Neural cell (in vitro differentiated cells): Measurements from ENCODE around the gene PRSS27. TPM values are rescaled to one million over a fixed set of nuclear protein-coding genes. Genes with fewer than 3 reads are reported as not detected.
"Not testable (repeated sequence)": the region's sequence is repeated elsewhere in the genome, so short reads cannot be mapped to it uniquely, and the experiment has no call there.

Experiments used
- H2AFZ ChIP-seq: fragments of 200-600, 300-800 bp; sonication (generic), shearing (Covaris generic); 2 replicates; pipeline ENCODE4 v1.6.0; 2014; ENCODE audit warnings: low read depth, mild to moderate bottlenecking, antibody characterized with exemption, low read length, moderate library complexity
- H3F3A ChIP-seq: fragments of 200-600 bp; shearing (Covaris generic); 2 replicates; pipeline ENCODE4 v1.6.1; 2016; ENCODE audit warnings: mild to moderate bottlenecking, moderate library complexity, mixed read lengths, antibody characterized with exemption, low read length; ENCODE audit not compliant: insufficient read depth, poor library complexity, severe bottlenecking
- H3K27ac ChIP-seq: fragments of 200-600, 300-800 bp; sonication (generic), shearing (Covaris generic); 2 replicates; pipeline ENCODE4 v1.5.1; 2014; ENCODE audit warnings: mild to moderate bottlenecking, low read length, moderate library complexity
- H3K27me3 ChIP-seq: fragments of 300-800, 200-600 bp; sonication (generic), shearing (Covaris generic); 2 replicates; pipeline ENCODE4 v1.6.0; 2014; ENCODE audit warnings: mild to moderate bottlenecking, low read depth, low read length, moderate library complexity; ENCODE audit not compliant: insufficient read depth
- H3K36me3 ChIP-seq: fragments of 300-800, 200-600 bp; sonication (generic), shearing (Covaris generic); 2 replicates; pipeline ENCODE4 v1.5.1; 2014; ENCODE audit warnings: mild to moderate bottlenecking, antibody characterized with exemption, low read length, moderate library complexity; ENCODE audit not compliant: insufficient read depth
- H3K4me2 ChIP-seq: fragments of 300-800, 200-600 bp; sonication (generic), shearing (Covaris generic); 2 replicates; pipeline ENCODE4 v1.6.0; 2014; ENCODE audit warnings: mild to moderate bottlenecking, low read length
- H3K4me3 ChIP-seq: fragments of 300-800, 200-600 bp; sonication (generic), shearing (Covaris generic); 2 replicates; pipeline ENCODE4 v1.5.1; 2014; ENCODE audit warnings: mild to moderate bottlenecking, low read length, moderate library complexity
- H3K79me2 ChIP-seq: fragments of 200-600 bp; shearing (Covaris generic); replicated peaks from 2 replicates; pipeline ENCODE4 v1.6.0; 2014; ENCODE audit warnings: mild to moderate bottlenecking, low read length, moderate library complexity; ENCODE audit not compliant: insufficient read depth
- H3K9ac ChIP-seq: fragments of 300-800, 200-600 bp; sonication (generic), shearing (Covaris generic); 2 replicates; pipeline ENCODE4 v1.6.1; 2016; ENCODE audit warnings: mild to moderate bottlenecking, low read length, mixed read lengths
- H3K9me2 ChIP-seq: fragments of 200-600 bp; shearing (Covaris generic); 2 replicates; pipeline ENCODE4 v1.6.1; 2016; ENCODE audit warnings: mild to moderate bottlenecking, low read length, mixed read lengths; ENCODE audit not compliant: insufficient read depth
- H3K9me3 ChIP-seq: fragments of 200-600, 300-800 bp; sonication (generic), shearing (Covaris generic); 2 replicates; pipeline ENCODE4 v1.6.1; 2016; ENCODE audit warnings: mild to moderate bottlenecking, mixed run types, low read length, moderate library complexity, mixed read lengths
- H4K20me1 ChIP-seq: fragments of 200-600 bp; shearing (Covaris generic); 2 replicates; pipeline ENCODE4 v1.6.1; 2016; ENCODE audit warnings: mild to moderate bottlenecking, mixed run types; ENCODE audit not compliant: insufficient read depth
- CTCF ChIP-seq: fragments of 450-650 bp; IDR thresholded peaks from 2 replicates; pipeline ENCODE4 v1.5.1; 2014; ENCODE audit warnings: antibody characterized with exemption, mild to moderate bottlenecking, moderate library complexity; ENCODE audit not compliant: poor library complexity, severe bottlenecking
- EP300 ChIP-seq: fragments of 450-650 bp; conservative IDR thresholded peaks from 2 replicates; pipeline ENCODE4 v1.6.1; 2014; ENCODE audit warnings: antibody characterized with exemption, mild to moderate bottlenecking, moderate library complexity; ENCODE audit not compliant: poor library complexity, severe bottlenecking
- EZH2 ChIP-seq: fragments of 200-600, 300-800 bp; shearing (Covaris generic), sonication (generic); IDR thresholded peaks from 2 replicates; pipeline ENCODE4 v1.6.1; 2014; ENCODE audit warnings: antibody characterized with exemption, low read length, borderline replicate concordance, mild to moderate bottlenecking; ENCODE audit not compliant: insufficient read depth, poor library complexity, severe bottlenecking
- MXI1 ChIP-seq: fragments of 450-650 bp; conservative IDR thresholded peaks from 2 replicates; pipeline ENCODE4 v1.6.1; 2014; ENCODE audit warnings: antibody characterized with exemption, mild to moderate bottlenecking; ENCODE audit not compliant: poor library complexity, severe bottlenecking
- POLR2AphosphoS5 ChIP-seq: IDR thresholded peaks from 2 replicates; pipeline ENCODE4 v1.6.1; 2012
- RAD21 ChIP-seq: fragments of 450-650 bp; conservative IDR thresholded peaks from 2 replicates; pipeline ENCODE4 v1.6.1; 2014; ENCODE audit warnings: antibody characterized with exemption, mild to moderate bottlenecking, moderate library complexity
- REST ChIP-seq: IDR thresholded peaks from 2 replicates; pipeline ENCODE4 v1.6.1; 2012; ENCODE audit warnings: borderline replicate concordance
- SMC3 ChIP-seq: fragments of 450-650 bp; conservative IDR thresholded peaks from 2 replicates; pipeline ENCODE4 v1.6.1; 2014; ENCODE audit warnings: antibody characterized with exemption, mild to moderate bottlenecking, moderate library complexity; ENCODE audit not compliant: poor library complexity
- TAF1 ChIP-seq: IDR thresholded peaks from 2 replicates; pipeline ENCODE4 v1.6.1; 2012; ENCODE audit warnings: low read depth
- polyA plus RNA-seq: library from polyadenylated mRNA; depleted of rRNA; stranded (reverse); fragments of >200 nt; gene quantifications from 2 replicates; pipeline ENCODE4 v1.2.3, GENCODE V29; 2014

PRSS27 gene
- polyA plus RNA-seq, 1 donor from 2014 or later, result 5.9 TPM

GRCh38 chr16:2673066-2673999, 46.7 kb downstream of the PRSS27 start:
- H2AFZ ChIP-seq, result peak overlapping the region; percentile 56

GRCh38 chr16:2671741-2672140, 48.3 kb downstream of the PRSS27 start:
- Histone ChIP-seq H3K9me2 (no peaks in the 10 kb centered on the region), H2AFZ (no peak overlapping the region), H3K9ac (no peak overlapping the region), H3K79me2 (peaks cover 8% of the 10 kb centered on the region), H3K4me3 (peak overlapping the region; percentile 65), H3K27me3 (no peaks in the 10 kb centered on the region), H4K20me1 (no peaks in the 10 kb centered on the region), H3F3A (no peaks in the 10 kb centered on the region), H3K9me3 (no peaks in the 10 kb centered on the region), H3K27ac (no peak overlapping the region), H3K4me2 (no peak overlapping the region), H3K36me3 (no peaks in the 10 kb centered on the region)
- no peak for TF ChIP-seq MXI1
- TF ChIP-seq RAD21, result no peak
- no peak for TF ChIP-seq SMC3
- TF ChIP-seq CTCF, result no peak
- TF ChIP-seq EZH2, result no peak
- no peak for TF ChIP-seq TAF1
- TF ChIP-seq EP300, result no peak
- TF ChIP-seq POLR2AphosphoS5, result no peak
- TF ChIP-seq REST, result no peak

More at GRCh38 chr16:2673066-2673999, 46.7 kb downstream of the PRSS27 start:
- Histone ChIP-seq H3K27me3 (no peaks in the 10 kb centered on the region), H4K20me1 (no peaks in the 10 kb centered on the region), H3K9me2 (no peaks in the 10 kb centered on the region), H3K9ac (peak overlapping the region; percentile 45), H3K4me2 (no peak overlapping the region), H3K36me3 (no peaks in the 10 kb centered on the region), H3K27ac (no peak overlapping the region), H3K79me2 (peaks cover 8% of the 10 kb centered on the region), H3F3A (no peaks in the 10 kb centered on the region), H3K9me3 (no peaks in the 10 kb centered on the region), H3K4me3 (peak overlapping the region; percentile 65)
- no peak for TF ChIP-seq TAF1
- no peak for TF ChIP-seq EP300
- TF ChIP-seq POLR2AphosphoS5, result peak; percentile 57
- peak; percentile 31 for TF ChIP-seq MXI1
- TF ChIP-seq SMC3, result no peak
- TF ChIP-seq CTCF, result no peak

- H3K9me3 ChIP-seq, H3K27me3 ChIP-seq, H3K4me3 ChIP-seq, H3K4me2 ChIP-seq, H3K36me3 ChIP-seq, H2AFZ ChIP-seq, H3K27ac ChIP-seq, H3F3A ChIP-seq, H3K9me2 ChIP-seq, H4K20me1 ChIP-seq, H3K9ac ChIP-seq, H3K79me2 ChIP-seq: not testable (repeated sequence)
Measured at GRCh38 chr16:2671193-2671592, 48.8 kb downstream of the PRSS27 start.
